A549 (cell line): ENCODE results near the gene RECK. TPM values are rescaled to one million over a fixed set of nuclear protein-coding genes. Genes with fewer than 3 reads are reported as not detected.

Experiments
- ATAC-seq, 2 experiments: fragments of 200-7000 bp in 1 of 2; fragments of >200 bp in 1 of 2; cut with Nextera tagmentation in 1 of 2; cut with Tn5 transposase in 1 of 2; 3 replicates each; pipeline versions ENCODE4 v1.8.0 to v1.9.1; 2018 to 2020; ENCODE audit warnings: mild to moderate bottlenecking in 1 of 2, moderate library complexity in 1 of 2
- CTCF ChIA-PET: fragments of 300-600 bp; sonication (Branson Sonifier 250); formaldehyde crosslinking; extraction: SDS; loops from one replicate; lab custom pipeline; 2021; ENCODE audit warnings: antibody characterized with exemption, inconsistent platforms; lab: Yijun Ruan, JAX
- POLR2A ChIA-PET: fragments of 350-600 bp; formaldehyde crosslinking; extraction: SDS; loops from one replicate; lab custom pipeline; 2021; ENCODE audit warnings: antibody characterized with exemption, inconsistent platforms; lab: Yijun Ruan, JAX
- DNase-seq, 2 experiments: peaks; one replicate each; pipeline versions ENCODE4 v3.0.0 to v3.0.0-alpha.2; 2011 to 2016; ENCODE audit warnings: low read depth in 1 of 2, low spot score in 1 of 2
- FAIRE-seq: peaks from 2 replicates; lab custom pipeline; 2011; peaks lifted over from hg19 to GRCh38; lab: Jason Lieb, UNC
- H3K27ac ChIP-seq, 2 experiments: fragments of >200 bp; sonication (Bioruptor Twin); formaldehyde crosslinking; 3 replicates each; pipeline ENCODE4 v1.5.1; 2016 to 2017
- H3K4me1 ChIP-seq: fragments of >200 bp; sonication (Bioruptor Twin); formaldehyde crosslinking; 3 replicates; pipeline ENCODE4 v1.6.1; 2016
- H3K4me2 ChIP-seq: fragments of >200 bp; sonication (Bioruptor Twin); formaldehyde crosslinking; 3 replicates; pipeline ENCODE4 v1.6.1; 2016
- H3K4me3 ChIP-seq: fragments of >200 bp; sonication (Bioruptor Twin); formaldehyde crosslinking; 3 replicates; pipeline ENCODE4 v1.5.1; 2016
- H3K9me3 ChIP-seq: fragments of >200 bp; sonication (Bioruptor Twin); formaldehyde crosslinking; 3 replicates; pipeline ENCODE4 v1.6.1; 2016
- CHD2 ChIP-seq: fragments of 150-350 bp; IDR thresholded peaks from 2 replicates; pipeline ENCODE4 v1.6.1; 2014; ENCODE audit warnings: low read length; ENCODE audit not compliant: partially characterized antibody
- EHMT2 ChIP-seq: fragments of 200-600 bp; sonication (generic); IDR thresholded peaks from 2 replicates; pipeline ENCODE4 v1.6.1; 2016; ENCODE audit warnings: antibody characterized with exemption, low read depth, mild to moderate bottlenecking, moderate library complexity
- ESRRA ChIP-seq: fragments of 150-350 bp; IDR thresholded peaks from 2 replicates; pipeline ENCODE4 v1.6.1; 2014; ENCODE audit warnings: mild to moderate bottlenecking, low read length, borderline replicate concordance
- HEYL ChIP-seq: fragments of 250-450 bp; sonication (Bioruptor Pico); IDR thresholded peaks from 2 replicates; pipeline ENCODE4 v1.8.0; 2021; ENCODE audit warnings: mild to moderate bottlenecking, moderate library complexity
- HOXB13 ChIP-seq: fragments of 250-450 bp; sonication (Bioruptor Pico); IDR thresholded peaks from 2 replicates; pipeline ENCODE4 v1.5.0; 2020; ENCODE audit warnings: low read depth, mild to moderate bottlenecking, moderate library complexity
- HOXB5 ChIP-seq: fragments of 250-450 bp; sonication (Bioruptor Pico); IDR thresholded peaks from 2 replicates; pipeline ENCODE4 v1.5.0; 2020; ENCODE audit warnings: mild to moderate bottlenecking, moderate library complexity
- JUNB ChIP-seq: fragments of >200 bp; sonication (Bioruptor Twin); formaldehyde crosslinking; IDR thresholded peaks from 2 replicates; pipeline ENCODE4 v1.6.1; 2016
- MAFK ChIP-seq: fragments of 450-650 bp; IDR thresholded peaks from 2 replicates; pipeline ENCODE4 v1.6.1; 2014; ENCODE audit not compliant: partially characterized antibody
- MAZ ChIP-seq: fragments of 150-350 bp; IDR thresholded peaks from 2 replicates; pipeline ENCODE4 v1.6.1; 2014; ENCODE audit warnings: antibody characterized with exemption, low read depth, low read length, borderline replicate concordance
- NR3C1 ChIP-seq: fragments of >200 bp; sonication (Bioruptor Twin); formaldehyde crosslinking; IDR thresholded peaks from 3 replicates; pipeline ENCODE4 v1.6.1; 2017
- PHF8 ChIP-seq: fragments of 200-600 bp; sonication (generic); IDR thresholded peaks from 2 replicates; pipeline ENCODE4 v1.6.1; 2016; ENCODE audit warnings: low read depth, mild to moderate bottlenecking, antibody characterized with exemption, moderate library complexity, borderline replicate concordance
- POLR2AphosphoS2 ChIP-seq: conservative IDR thresholded peaks from 2 replicates; pipeline ENCODE4 v1.6.1; 2012; ENCODE audit warnings: low read length, improper control_type of control experiment, inconsistent platforms
- RARB ChIP-seq: fragments of 250-450 bp; sonication (Bioruptor Pico); IDR thresholded peaks from 2 replicates; pipeline ENCODE4 v1.8.0; 2021; ENCODE audit warnings: mild to moderate bottlenecking, moderate library complexity
- RFX5 ChIP-seq: fragments of 450-650 bp; IDR thresholded peaks from 2 replicates; pipeline ENCODE4 v1.7.1; 2014; ENCODE audit warnings: antibody characterized with exemption, mild to moderate bottlenecking, moderate library complexity
- RNF2 ChIP-seq: fragments of 200-600 bp; sonication (generic); IDR thresholded peaks from 2 replicates; pipeline ENCODE4 v1.6.1; 2016; ENCODE audit warnings: low read depth, mild to moderate bottlenecking, antibody characterized with exemption, moderate library complexity, borderline replicate concordance
- SMC3 ChIP-seq: fragments of >200 bp; sonication (Bioruptor Twin); formaldehyde crosslinking; IDR thresholded peaks from 3 replicates; pipeline ENCODE4 v1.6.1; 2018; ENCODE audit warnings: inconsistent platforms
- SREBF2 ChIP-seq: fragments of 450-650 bp; IDR thresholded peaks from 2 replicates; pipeline ENCODE4 v1.6.1; 2014; ENCODE audit warnings: mild to moderate bottlenecking, moderate library complexity
- TFCP2L1 ChIP-seq: fragments of 250-450 bp; sonication (Bioruptor Pico); IDR thresholded peaks from 2 replicates; pipeline ENCODE4 v1.5.0; 2021; ENCODE audit warnings: mild to moderate bottlenecking
- TP53 ChIP-seq: fragments of 250-450 bp; sonication (Bioruptor Pico); IDR thresholded peaks from 2 replicates; pipeline ENCODE4 v1.5.0; 2021; ENCODE audit warnings: mild to moderate bottlenecking, moderate library complexity
- ZC3H11A ChIP-seq: fragments of 450-650 bp; IDR thresholded peaks from 2 replicates; pipeline ENCODE4 v1.6.1; 2014; ENCODE audit warnings: antibody characterized with exemption, mild to moderate bottlenecking
- ZFP36 ChIP-seq: fragments of 450-650 bp; IDR thresholded peaks from 2 replicates; pipeline ENCODE4 v1.6.1; 2014; ENCODE audit warnings: borderline replicate concordance; ENCODE audit not compliant: partially characterized antibody
- ZNF302 ChIP-seq: fragments of 250-450 bp; sonication (Bioruptor Pico); IDR thresholded peaks from 2 replicates; pipeline ENCODE4 v1.9.0; 2021; ENCODE audit warnings: inconsistent platforms, mild to moderate bottlenecking, moderate library complexity
- ZSCAN20 ChIP-seq: fragments of 250-450 bp; sonication (Bioruptor Pico); IDR thresholded peaks from 2 replicates; pipeline ENCODE4 v1.8.0; 2022; ENCODE audit warnings: mild to moderate bottlenecking, moderate library complexity
- WGBS: methylation state at CpG from one replicate; pipeline ENCODE4 v1.1.6; 2017; ENCODE audit errors: missing lambda C conversion rate; 5-methylcytosine and 5-hydroxymethylcytosine counted together
- polyA plus RNA-seq, 4 experiments: library from polyadenylated mRNA; depleted of rRNA in 3 of 4; stranded (reverse); fragments of >200 nt; fragmentation: RNase III in 1 of 4; extraction: RNeasy Plus Mini Kit Qiagen cat#74134 plus additional on column Dnase treatment in 1 of 4; gene quantifications; 2 replicates in 3 of 4; 3 replicates in 1 of 4; pipeline ENCODE4 v1.2.3, GENCODE V29; 2011 to 2017
- TF ChIP-seq, protein P1 (sequence below): fragments of >200 bp; sonication (Bioruptor Twin); formaldehyde crosslinking; IDR thresholded peaks from 2 replicates; pipeline ENCODE4 v1.6.1; 2016
- TF ChIP-seq, protein P2 (sequence below): fragments of 450-650 bp; IDR thresholded peaks from 2 replicates; pipeline ENCODE4 v1.6.1; 2014; ENCODE audit warnings: antibody characterized with exemption
- TF ChIP-seq, protein P3 (sequence below): fragments of 200-600 bp; sonication (generic); IDR thresholded peaks from 2 replicates; pipeline ENCODE4 v1.6.1; 2016; ENCODE audit warnings: antibody characterized with exemption, mild to moderate bottlenecking, moderate library complexity
- TF ChIP-seq, protein P4 (sequence below): fragments of 250-450 bp; sonication (Bioruptor Pico); IDR thresholded peaks from 2 replicates; pipeline ENCODE4 v1.5.0; 2021; ENCODE audit warnings: mild to moderate bottlenecking, moderate library complexity, borderline replicate concordance
- TF ChIP-seq, protein P5 (sequence below): IDR thresholded peaks from 2 replicates; pipeline ENCODE4 v1.6.1; 2012

The RECK gene
- polyA plus RNA-seq, 2 of the 4 experiments (the other 2 are of a cell fraction), result 5.0 to 8.7 TPM

DNA sequence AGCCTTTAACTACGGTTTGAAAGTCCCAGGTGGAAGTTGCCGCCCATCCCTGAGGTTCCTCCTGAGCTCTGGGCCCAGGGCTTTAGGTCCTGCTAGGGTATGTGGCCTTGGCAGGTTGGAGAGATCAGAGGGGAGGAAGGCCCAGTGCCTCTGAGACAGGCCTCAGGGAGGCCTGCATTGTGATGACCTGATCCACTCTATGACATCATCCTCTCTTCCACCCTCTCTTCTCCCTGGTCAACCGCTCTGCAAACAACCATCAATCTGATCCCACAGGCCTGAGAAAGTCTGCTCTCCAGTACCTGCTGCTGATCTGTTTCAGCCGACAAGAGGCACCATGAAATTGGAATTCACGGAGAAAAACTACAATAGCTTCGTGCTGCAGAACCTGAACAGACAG is 132.5 kb downstream of the RECK start, which contains the start of gene CCIN:
CCIN (plus strand) TSS at position 223 of the 400 bp plus-strand sequence; CDS start at position 338, 115 bp downstream.
- no peak for FAIRE-seq
- TF ChIP-seq POLR2AphosphoS2 (no peak), MAZ (no peak), RNF2 (no peak), ZC3H11A (no peak), ZFP36 (no peak), HOXB13 (CRISPR knock-in tag) (no peak), HOXB5 (CRISPR knock-in tag) (no peak), RARB (CRISPR knock-in tag) (no peak), TFCP2L1 (CRISPR knock-in tag) (no peak), ESRRA (no peak), RFX5 (no peak), EHMT2 (no peak), MAFK (no peak), ZSCAN20 (CRISPR knock-in tag) (no peak)
- TF ChIP-seq, protein P1, sequence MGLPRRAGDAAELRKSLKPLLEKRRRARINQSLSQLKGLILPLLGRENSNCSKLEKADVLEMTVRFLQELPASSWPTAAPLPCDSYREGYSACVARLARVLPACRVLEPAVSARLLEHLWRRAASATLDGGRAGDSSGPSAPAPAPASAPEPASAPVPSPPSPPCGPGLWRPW, result no peak
- TF ChIP-seq, protein P2, sequence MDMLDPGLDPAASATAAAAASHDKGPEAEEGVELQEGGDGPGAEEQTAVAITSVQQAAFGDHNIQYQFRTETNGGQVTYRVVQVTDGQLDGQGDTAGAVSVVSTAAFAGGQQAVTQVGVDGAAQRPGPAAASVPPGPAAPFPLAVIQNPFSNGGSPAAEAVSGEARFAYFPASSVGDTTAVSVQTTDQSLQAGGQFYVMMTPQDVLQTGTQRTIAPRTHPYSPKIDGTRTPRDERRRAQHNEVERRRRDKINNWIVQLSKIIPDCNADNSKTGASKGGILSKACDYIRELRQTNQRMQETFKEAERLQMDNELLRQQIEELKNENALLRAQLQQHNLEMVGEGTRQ, result no peak
- TF ChIP-seq, protein P3, sequence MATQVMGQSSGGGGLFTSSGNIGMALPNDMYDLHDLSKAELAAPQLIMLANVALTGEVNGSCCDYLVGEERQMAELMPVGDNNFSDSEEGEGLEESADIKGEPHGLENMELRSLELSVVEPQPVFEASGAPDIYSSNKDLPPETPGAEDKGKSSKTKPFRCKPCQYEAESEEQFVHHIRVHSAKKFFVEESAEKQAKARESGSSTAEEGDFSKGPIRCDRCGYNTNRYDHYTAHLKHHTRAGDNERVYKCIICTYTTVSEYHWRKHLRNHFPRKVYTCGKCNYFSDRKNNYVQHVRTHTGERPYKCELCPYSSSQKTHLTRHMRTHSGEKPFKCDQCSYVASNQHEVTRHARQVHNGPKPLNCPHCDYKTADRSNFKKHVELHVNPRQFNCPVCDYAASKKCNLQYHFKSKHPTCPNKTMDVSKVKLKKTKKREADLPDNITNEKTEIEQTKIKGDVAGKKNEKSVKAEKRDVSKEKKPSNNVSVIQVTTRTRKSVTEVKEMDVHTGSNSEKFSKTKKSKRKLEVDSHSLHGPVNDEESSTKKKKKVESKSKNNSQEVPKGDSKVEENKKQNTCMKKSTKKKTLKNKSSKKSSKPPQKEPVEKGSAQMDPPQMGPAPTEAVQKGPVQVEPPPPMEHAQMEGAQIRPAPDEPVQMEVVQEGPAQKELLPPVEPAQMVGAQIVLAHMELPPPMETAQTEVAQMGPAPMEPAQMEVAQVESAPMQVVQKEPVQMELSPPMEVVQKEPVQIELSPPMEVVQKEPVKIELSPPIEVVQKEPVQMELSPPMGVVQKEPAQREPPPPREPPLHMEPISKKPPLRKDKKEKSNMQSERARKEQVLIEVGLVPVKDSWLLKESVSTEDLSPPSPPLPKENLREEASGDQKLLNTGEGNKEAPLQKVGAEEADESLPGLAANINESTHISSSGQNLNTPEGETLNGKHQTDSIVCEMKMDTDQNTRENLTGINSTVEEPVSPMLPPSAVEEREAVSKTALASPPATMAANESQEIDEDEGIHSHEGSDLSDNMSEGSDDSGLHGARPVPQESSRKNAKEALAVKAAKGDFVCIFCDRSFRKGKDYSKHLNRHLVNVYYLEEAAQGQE, result no peak

DNA sequence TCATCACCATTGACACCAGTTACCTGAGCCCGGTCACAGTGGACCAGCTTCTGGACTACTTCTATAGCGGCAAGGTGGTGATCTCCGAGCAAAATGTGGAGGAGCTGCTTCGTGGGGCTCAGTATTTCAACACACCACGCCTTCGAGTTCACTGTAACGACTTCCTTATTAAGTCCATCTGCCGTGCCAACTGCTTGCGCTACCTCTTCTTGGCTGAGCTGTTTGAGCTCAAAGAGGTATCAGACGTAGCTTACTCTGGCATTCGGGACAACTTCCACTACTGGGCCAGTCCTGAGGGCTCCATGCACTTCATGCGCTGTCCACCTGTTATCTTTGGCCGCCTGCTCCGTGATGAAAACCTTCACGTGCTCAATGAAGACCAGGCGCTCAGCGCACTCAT is 133.0 kb downstream of the RECK start:
- Histone ChIP-seq H3K27ac (no peak overlapping the region), H3K4me3 (no peak overlapping the region), H3K4me2 (no peak overlapping the region), H3K9me3 (no peaks in the 10 kb centered on the region), H3K4me1 (peaks cover 7% of the 10 kb centered on the region; the same call in 1 of the 3 replicates)
- FAIRE-seq (no peak), DNase-seq (no peak), ATAC-seq (no peak)
- POLR2A ChIA-PET, result interaction anchor here (2.2 kb wide), 1 partner anchor 21 kb away, joined by 9 read pairs; the partner anchor contains the start of gene CLTA
- TF ChIP-seq NR3C1, result no peak
- TF ChIP-seq, protein P4, sequence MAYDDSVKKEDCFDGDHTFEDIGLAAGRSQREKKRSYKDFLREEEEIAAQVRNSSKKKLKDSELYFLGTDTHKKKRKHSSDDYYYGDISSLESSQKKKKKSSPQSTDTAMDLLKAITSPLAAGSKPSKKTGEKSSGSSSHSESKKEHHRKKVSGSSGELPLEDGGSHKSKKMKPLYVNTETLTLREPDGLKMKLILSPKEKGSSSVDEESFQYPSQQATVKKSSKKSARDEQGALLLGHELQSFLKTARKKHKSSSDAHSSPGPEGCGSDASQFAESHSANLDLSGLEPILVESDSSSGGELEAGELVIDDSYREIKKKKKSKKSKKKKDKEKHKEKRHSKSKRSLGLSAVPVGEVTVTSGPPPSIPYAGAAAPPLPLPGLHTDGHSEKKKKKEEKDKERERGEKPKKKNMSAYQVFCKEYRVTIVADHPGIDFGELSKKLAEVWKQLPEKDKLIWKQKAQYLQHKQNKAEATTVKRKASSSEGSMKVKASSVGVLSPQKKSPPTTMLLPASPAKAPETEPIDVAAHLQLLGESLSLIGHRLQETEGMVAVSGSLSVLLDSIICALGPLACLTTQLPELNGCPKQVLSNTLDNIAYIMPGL (CRISPR knock-in tag), result no peak
- TF ChIP-seq ZNF302 (CRISPR knock-in tag), result no peak
- TF ChIP-seq PHF8, result no peak
- no peak for TF ChIP-seq TFCP2L1 (CRISPR knock-in tag)
- TF ChIP-seq CHD2, result no peak
- no peak for TF ChIP-seq SMC3
- TF ChIP-seq, protein P5, sequence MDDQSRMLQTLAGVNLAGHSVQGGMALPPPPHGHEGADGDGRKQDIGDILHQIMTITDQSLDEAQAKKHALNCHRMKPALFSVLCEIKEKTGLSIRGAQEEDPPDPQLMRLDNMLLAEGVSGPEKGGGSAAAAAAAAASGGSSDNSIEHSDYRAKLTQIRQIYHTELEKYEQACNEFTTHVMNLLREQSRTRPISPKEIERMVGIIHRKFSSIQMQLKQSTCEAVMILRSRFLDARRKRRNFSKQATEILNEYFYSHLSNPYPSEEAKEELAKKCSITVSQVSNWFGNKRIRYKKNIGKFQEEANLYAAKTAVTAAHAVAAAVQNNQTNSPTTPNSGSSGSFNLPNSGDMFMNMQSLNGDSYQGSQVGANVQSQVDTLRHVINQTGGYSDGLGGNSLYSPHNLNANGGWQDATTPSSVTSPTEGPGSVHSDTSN, result no peak
- no peak for TF ChIP-seq JUNB
- TF ChIP-seq EHMT2, result no peak
- TF ChIP-seq SREBF2, result no peak
- TF ChIP-seq HEYL, result no peak
- no peak for TF ChIP-seq RARB (CRISPR knock-in tag)
- TF ChIP-seq TP53 (CRISPR knock-in tag), result no peak
- CTCF ChIA-PET, result interaction anchor here (1.4 to 16.6 kb wide), 12 partner anchors 8 to 223 kb away, joined by 3 to 321 read pairs (median 6); partner anchors contain the start of genes CLTA and GLIPR2
- 82% methylated on average over 17 of the region's 17 CpGs for WGBS

More for the DNA sequence above, 132.5 kb downstream of the RECK start, which contains the start of gene CCIN:
- POLR2A ChIA-PET, result interaction anchor here (2.2 kb wide), 1 partner anchor 21 kb away, joined by 9 read pairs; the partner anchor contains the start of gene CLTA
- no peak within 1 kb of the TSS for H3K4me2 ChIP-seq
- CTCF ChIA-PET, result interaction anchor here (0.6 to 16.6 kb wide), 12 partner anchors 8 to 222 kb away, joined by 3 to 321 read pairs (median 6); partner anchors contain the start of genes CLTA and GLIPR2
- ATAC-seq, result no peak
- H3K4me3 ChIP-seq, result no peak within 1 kb of the TSS
- WGBS, result 84% methylated on average over 6 of the region's 6 CpGs
- H3K4me1 ChIP-seq, result peaks cover 13% of the 10 kb centered on the region; the same call in 2 of the 3 replicates
- no peaks in the 10 kb centered on the region for H3K9me3 ChIP-seq
- no peak for DNase-seq
- no peak within 1 kb of the TSS for H3K27ac ChIP-seq
